Gastrocnemius medialis (tissue), 4 donors: Measurements from ENCODE around the gene SGSM2. TPM values are rescaled to one million over a fixed set of nuclear protein-coding genes. Genes with fewer than 3 reads are reported as not detected.

ENCODE experiments used
- ATAC-seq, 2 donors: fragments of 150-250 bp; one replicate each; pipeline ENCODE4 v1.9.1; 2016
- DNase-seq, 2 donors: peaks; one replicate each; pipeline ENCODE4 v3.0.0-alpha.2; 2019
- H3K27ac ChIP-seq, 4 donors: fragments of 200-600 bp; sonication (generic); 1 replicate in 1 of 4; 2 replicates in 3 of 4; pipeline ENCODE4 v1.5.1; 2016 to 2018; ENCODE audit warnings: mild to moderate bottlenecking in 2 of 4, moderate library complexity in 1 of 4
- H3K27me3 ChIP-seq, 3 donors: fragments of 200-600 bp; sonication (generic) in 2 of 3; 1 replicate in 1 of 3; 2 replicates in 2 of 3; pipeline versions ENCODE4 v1.5.1 to v1.6.0; 2016 to 2019; ENCODE audit warnings: mild to moderate bottlenecking in 1 of 3, moderate library complexity in 1 of 3
- H3K36me3 ChIP-seq, 2 donors: fragments of 200-600 bp; sonication (generic) in 1 of 2; one replicate each; pipeline ENCODE4 v1.5.1; 2017 to 2018
- H3K4me1 ChIP-seq, 2 donors: fragments of 200-600 bp; sonication (generic) in 1 of 2; one replicate each; pipeline ENCODE4 v1.5.1; 2016 to 2017; ENCODE audit warnings: mild to moderate bottlenecking in 2 of 2
- H3K4me3 ChIP-seq, 4 donors: fragments of 200-600 bp; sonication (generic) in 3 of 4; 1 replicate in 1 of 4; 2 replicates in 3 of 4; pipeline ENCODE4 v1.5.1; 2016 to 2019; ENCODE audit warnings: mild to moderate bottlenecking in 2 of 4
- H3K9me3 ChIP-seq, 3 donors: fragments of 200-600 bp; sonication (generic) in 2 of 3; 1 replicate in 1 of 3; 2 replicates in 2 of 3; pipeline ENCODE4 v1.5.1; 2016 to 2019
- CTCF ChIP-seq, 5 experiments: fragments of 450-650 bp in 3 of 5; fragments of 200-600 bp in 2 of 5; sonication (generic) in 2 of 5; IDR thresholded peaks in 4 of 5; conservative IDR thresholded peaks in 1 of 5; 1 replicate in 4 of 5; 2 replicates in 1 of 5; pipeline ENCODE4 v1.5.1; 2016 to 2019; ENCODE audit warnings: antibody characterized with exemption in 5 of 5, mild to moderate bottlenecking in 3 of 5, moderate library complexity in 3 of 5
- POLR2A ChIP-seq, 2 donors: fragments of 450-650 bp; IDR thresholded peaks; one replicate each; pipeline ENCODE4 v1.6.1; 2017; ENCODE audit warnings: antibody characterized with exemption in 2 of 2, mild to moderate bottlenecking in 2 of 2, moderate library complexity in 2 of 2
- in situ Hi-C, 4 donors: fragments of 200-750 bp; cut with MboI; loops; one replicate each; pipeline versions ENCODE4 v1.15.0 to v1.8.0; 2017; ENCODE audit warnings: low sequenced_read_pairs in 4 of 4
- intact Hi-C: fragments of 100-400 bp; cut with DNase I; formaldehyde crosslinking; loops from one replicate; pipeline ENCODE4 v1.15.1; 2023; ENCODE audit warnings: low total_unique reads
- total RNA-seq, 4 donors: library from RNA; depleted of rRNA; stranded (reverse); fragments of >200 nt; gene quantifications; one replicate each; pipeline versions ENCODE4 v1.1.0 to v1.2.3, GENCODE V29; 2016

SGSM2 gene
- total RNA-seq, 4 donors from 2014 or later = 6.1 to 20.1 (median 9.6) TPM

- Histone ChIP-seq H3K4me1 (peaks cover 3 to 5% of the 10 kb centered on the region in 2 donors), H3K27ac (no peak overlapping the region), H3K4me3 (no peak overlapping the region), H3K9me3 (no peaks in the 10 kb centered on the region), H3K36me3 (peaks cover 0 to 16% of the 10 kb centered on the region in 2 donors), H3K27me3 (no peaks in the 10 kb centered on the region)
- in situ Hi-C loops = no loop called here
- DNase-seq (no peak), ATAC-seq (no peak)
- intact Hi-C loops = loop anchor here (10.0 kb wide), 1 partner anchor 45 kb away; no protein-coding TSS in a partner anchor
- no peak for TF ChIP-seq POLR2A (IDR thresholded peaks at IDR 0.05)
- no peak for TF ChIP-seq CTCF (IDR thresholded peaks at IDR 0.05 in 4 of 5, conservative IDR thresholded peaks at IDR 0.05 in 1 of 5)
Observed at GRCh38 chr17:2369551-2370210, 32.4 kb downstream of the SGSM2 start.

- DNase-seq (no peak), ATAC-seq (no peak)
- H3K27me3 ChIP-seq = no peaks in the 10 kb centered on the region
- no peak for TF ChIP-seq POLR2A (IDR thresholded peaks at IDR 0.05)
- no peak for TF ChIP-seq CTCF (IDR thresholded peaks at IDR 0.05 in 4 of 5, conservative IDR thresholded peaks at IDR 0.05 in 1 of 5)
- in situ Hi-C loops (no loop called here), intact Hi-C loops (no loop called here)
- peaks cover 0 to 16% of the 10 kb centered on the region in 2 donors for H3K36me3 ChIP-seq
- no peak overlapping the region for H3K4me3 ChIP-seq
- no peak overlapping the region for H3K27ac ChIP-seq
- H3K9me3 ChIP-seq = no peaks in the 10 kb centered on the region
- peaks cover 0 to 4% of the 10 kb centered on the region in 2 donors for H3K4me1 ChIP-seq
Observed at GRCh38 chr17:2370211-2370589, 32.9 kb downstream of the SGSM2 start.

GRCh38 chr17:2371183-2372130 lies 34.2 kb downstream of the SGSM2 start:
- Histone ChIP-seq H3K27ac (no peak overlapping the region), H3K27me3 (no peaks in the 10 kb centered on the region), H3K36me3 (peaks cover 0 to 25% of the 10 kb centered on the region in 2 donors), H3K4me3 (no peak overlapping the region), H3K9me3 (no peaks in the 10 kb centered on the region), H3K4me1 (peaks cover 0 to 5% of the 10 kb centered on the region in 2 donors)
- ATAC-seq (no peak), DNase-seq (no peak)
- in situ Hi-C loops = no loop called here
- intact Hi-C loops = no loop called here
- no peak for TF ChIP-seq POLR2A (IDR thresholded peaks at IDR 0.05)
- TF ChIP-seq CTCF (IDR thresholded peaks at IDR 0.05 in 4 of 5, conservative IDR thresholded peaks at IDR 0.05 in 1 of 5) = no peak

GRCh38 chr17:2372180-2372579 lies 34.9 kb downstream of the SGSM2 start:
- Histone ChIP-seq H3K36me3 (peaks cover 0 to 25% of the 10 kb centered on the region in 2 donors), H3K4me3 (no peak overlapping the region), H3K4me1 (peaks cover 0 to 5% of the 10 kb centered on the region in 2 donors), H3K27me3 (no peaks in the 10 kb centered on the region), H3K9me3 (no peaks in the 10 kb centered on the region), H3K27ac (no peak overlapping the region)
- ATAC-seq (no peak), DNase-seq (no peak)
- TF ChIP-seq POLR2A (IDR thresholded peaks at IDR 0.05) (no peak), CTCF (IDR thresholded peaks at IDR 0.05 in 4 of 5, conservative IDR thresholded peaks at IDR 0.05 in 1 of 5) (no peak)
- intact Hi-C loops = no loop called here
- in situ Hi-C loops = no loop called here
